Measurements from ENCODE around the gene TIMP2. TPM values are rescaled to one million over a fixed set of nuclear protein-coding genes. Genes with fewer than 3 reads are reported as not detected.

TIMP2 gene
- total and polyA plus RNA-seq, 4 donors, result 47.5 to 176 (median 91.9) TPM

GRCh38 chr17:78969865-78970264, 44.7 kb upstream of the TIMP2 start:
- Histone ChIP-seq H3K27ac (ENCODE audit: low read depth in 1 of 2, low read length in 1 of 2) (no peak overlapping the region), H3K36me3 (ENCODE audit: control insufficient read depth in 4 of 4, insufficient read depth in 4 of 4, low read length in 4 of 4) (peaks cover 0 to 12% (median 7%) of the 10 kb centered on the region in 4 donors), H3K27me3 (ENCODE audit: control insufficient read depth in 3 of 3, insufficient read depth in 3 of 3, low read length in 2 of 3) (no peaks in the 10 kb centered on the region), H3K4me3 (no peak overlapping the region), H3K4me1 (ENCODE audit: control insufficient read depth in 5 of 5, insufficient read depth in 5 of 5, low read length in 5 of 5) (peaks cover 0 to 13% (median 7%) of the 10 kb centered on the region in 5 donors), H3K9me3 (ENCODE audit: control insufficient read depth in 4 of 4, insufficient read depth in 3 of 4, low read length in 3 of 4) (no peaks in the 10 kb centered on the region), H3K9ac (ENCODE audit: insufficient read depth in 1 of 2, low read length in 2 of 2) (no peak overlapping the region)
- TF ChIP-seq CTCF (IDR thresholded peaks at IDR 0.05; ENCODE audit: control extremely low read depth, extremely low read depth), result no peak
- ATAC-seq (ENCODE audit: insufficient read depth, low FRiP score) (no peak), DNase-seq (no peak)
- WGBS, 2 donors, result 93 to 95% methylated on average over 9 of the region's 9 CpGs

DNA sequence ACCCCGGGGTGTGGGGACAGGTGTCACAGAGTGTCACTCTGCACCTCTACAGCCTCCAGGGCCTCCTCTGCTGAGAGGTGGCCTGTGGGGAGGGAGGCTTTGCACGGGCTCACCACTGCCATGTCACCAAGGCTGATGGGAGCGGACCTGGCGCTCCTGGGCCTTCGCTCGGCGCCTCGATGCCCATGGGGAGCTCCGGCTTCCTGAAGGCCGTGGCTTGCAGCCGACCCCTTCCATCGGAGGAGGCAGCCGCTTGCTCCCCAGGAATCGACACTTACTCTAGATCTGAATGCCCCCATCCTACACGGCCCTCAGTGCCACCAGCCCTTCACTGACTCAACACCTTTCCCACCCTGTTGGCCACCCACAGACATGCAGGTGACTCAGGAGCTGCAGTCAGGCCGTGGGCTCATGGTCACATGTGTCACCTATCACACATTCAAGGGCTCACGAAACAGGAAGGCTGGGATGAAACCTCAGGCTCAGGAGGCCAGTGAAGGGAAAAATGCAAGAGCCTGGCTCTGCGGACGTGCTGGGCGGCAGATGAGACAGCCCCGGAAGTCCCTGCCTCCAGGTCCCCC, 42.7 kb upstream of the TIMP2 start:
- Histone ChIP-seq H3K4me1 (ENCODE audit: control insufficient read depth in 5 of 5, insufficient read depth in 5 of 5, low read length in 5 of 5) (peaks cover 0 to 7% (median 4%) of the 10 kb centered on the region in 5 donors), H3K27me3 (ENCODE audit: control insufficient read depth in 3 of 3, insufficient read depth in 3 of 3, low read length in 2 of 3) (no peaks in the 10 kb centered on the region), H3K9me3 (ENCODE audit: control insufficient read depth in 4 of 4, insufficient read depth in 3 of 4, low read length in 3 of 4) (no peaks in the 10 kb centered on the region), H3K9ac (ENCODE audit: insufficient read depth in 1 of 2, low read length in 2 of 2) (no peak overlapping the region), H3K4me3 (no peak overlapping the region), H3K36me3 (ENCODE audit: control insufficient read depth in 4 of 4, insufficient read depth in 4 of 4, low read length in 4 of 4) (peaks cover 0 to 12% (median 5%) of the 10 kb centered on the region in 4 donors), H3K27ac (ENCODE audit: low read depth in 1 of 2, low read length in 1 of 2) (no peak overlapping the region)
- DNase-seq (no peak), ATAC-seq (ENCODE audit: insufficient read depth, low FRiP score) (no peak)
- TF ChIP-seq CTCF (IDR thresholded peaks at IDR 0.05; ENCODE audit: control extremely low read depth, extremely low read depth), result no peak
- WGBS, 2 donors, result 93 to 94% methylated on average over 21 of the region's 21 CpGs

DNA sequence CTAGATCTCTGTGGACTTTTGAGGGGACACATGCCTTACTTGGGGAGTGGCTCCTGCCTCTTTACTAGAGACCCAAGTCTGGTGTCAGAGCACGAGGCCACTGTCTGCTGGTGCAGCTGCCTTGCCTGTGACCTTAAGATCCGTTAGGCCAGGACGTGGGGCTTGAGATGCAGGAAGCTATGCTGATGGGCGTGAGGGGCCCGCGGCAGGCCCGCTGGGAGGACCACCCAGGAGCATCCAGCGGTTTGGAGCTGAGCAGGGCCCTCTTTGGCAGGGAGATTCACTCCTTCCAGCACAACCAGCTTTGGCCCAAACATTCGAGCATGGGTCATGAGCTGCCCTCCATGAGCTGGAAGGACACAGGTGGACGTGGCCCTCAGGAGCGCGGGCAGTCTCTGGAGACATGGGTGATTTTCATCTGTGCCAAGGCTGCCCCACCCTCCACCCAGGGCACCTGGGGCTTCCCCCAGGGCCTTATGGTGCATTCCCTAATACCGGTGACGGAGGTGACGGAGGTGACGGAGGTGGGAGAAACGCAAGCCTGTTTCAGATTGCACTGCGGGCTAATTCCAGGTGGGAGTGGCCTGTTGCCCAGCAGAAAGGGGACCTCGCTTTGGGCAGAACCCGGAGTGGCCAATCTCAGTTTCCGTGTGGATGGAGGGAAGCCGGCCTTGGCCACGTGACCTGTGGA, 41.9 kb upstream of the TIMP2 start:
- DNase-seq (peak in 2 of 3 donors; percentile 46 to 51), ATAC-seq (ENCODE audit: insufficient read depth, low FRiP score) (no peak)
- WGBS, 2 donors, result 88% methylated on average over 23 of the region's 23 CpGs

More for the DNA sequence above, 41.9 kb upstream of the TIMP2 start:
- no peak for TF ChIP-seq CTCF (IDR thresholded peaks at IDR 0.05; ENCODE audit: control extremely low read depth, extremely low read depth)
- H3K4me3 ChIP-seq, result no peak overlapping the region
- no peak overlapping the region for H3K27ac ChIP-seq (ENCODE audit: low read depth in 1 of 2, low read length in 1 of 2)
- peaks cover 0 to 7% (median 4%) of the 10 kb centered on the region in 5 donors for H3K4me1 ChIP-seq (ENCODE audit: control insufficient read depth in 5 of 5, insufficient read depth in 5 of 5, low read length in 5 of 5)
- H3K27me3 ChIP-seq (ENCODE audit: control insufficient read depth in 3 of 3, insufficient read depth in 3 of 3, low read length in 2 of 3), result no peaks in the 10 kb centered on the region
- no peaks in the 10 kb centered on the region for H3K9me3 ChIP-seq (ENCODE audit: control insufficient read depth in 4 of 4, insufficient read depth in 3 of 4, low read length in 3 of 4)
- H3K9ac ChIP-seq (ENCODE audit: insufficient read depth in 1 of 2, low read length in 2 of 2), result no peak overlapping the region
- peaks cover 0 to 10% (median 4%) of the 10 kb centered on the region in 4 donors for H3K36me3 ChIP-seq (ENCODE audit: control insufficient read depth in 4 of 4, insufficient read depth in 4 of 4, low read length in 4 of 4)
